HCEC 1CT (cell line): ENCODE results near the gene EBF3.

ENCODE experiments used
- DNase-seq: peaks from one replicate; pipeline ENCODE4 v3.0.0-alpha.2; 2017

EBF3 gene

GRCh38 chr10:129869596-129870473, 94.2 kb downstream of the EBF3 start:
- DNase-seq, result no peak

DNA sequence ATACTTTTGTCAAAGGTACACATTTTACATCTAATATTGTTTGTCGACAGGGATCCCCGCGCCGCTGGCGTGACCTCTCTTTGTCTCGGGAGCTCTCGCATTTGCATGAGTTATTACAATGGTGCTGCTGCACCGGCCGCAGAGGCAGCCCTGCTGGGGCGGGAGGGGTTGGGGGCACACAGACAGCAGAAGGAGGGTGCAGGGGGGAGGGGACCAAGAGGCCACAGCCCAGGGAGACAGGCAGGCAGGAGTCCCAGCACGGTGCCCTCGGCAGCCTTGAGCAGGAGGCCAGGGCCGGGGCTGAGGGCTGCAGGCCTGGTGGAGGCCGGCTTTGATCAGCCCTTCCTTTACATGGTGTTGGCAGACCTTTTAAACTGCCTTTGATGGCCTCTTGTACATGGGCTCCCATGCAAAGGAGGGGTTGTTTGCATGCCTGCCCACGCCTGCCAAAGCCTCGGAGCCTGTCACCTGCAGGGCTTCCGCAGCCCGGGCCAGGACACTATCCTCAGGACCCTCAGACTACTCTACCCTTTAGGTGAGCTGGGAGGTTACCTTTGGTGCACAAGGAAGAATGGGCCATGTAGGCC, 95.5 kb downstream of the EBF3 start:
- no peak for DNase-seq

- DNase-seq, result no peak
These were observed 96.4 kb downstream of the EBF3 start for GRCh38 chr10:129867631-129868179.

GRCh38 chr10:129866894-129867293, 97.2 kb downstream of the EBF3 start:
- DNase-seq, result no peak

DNA sequence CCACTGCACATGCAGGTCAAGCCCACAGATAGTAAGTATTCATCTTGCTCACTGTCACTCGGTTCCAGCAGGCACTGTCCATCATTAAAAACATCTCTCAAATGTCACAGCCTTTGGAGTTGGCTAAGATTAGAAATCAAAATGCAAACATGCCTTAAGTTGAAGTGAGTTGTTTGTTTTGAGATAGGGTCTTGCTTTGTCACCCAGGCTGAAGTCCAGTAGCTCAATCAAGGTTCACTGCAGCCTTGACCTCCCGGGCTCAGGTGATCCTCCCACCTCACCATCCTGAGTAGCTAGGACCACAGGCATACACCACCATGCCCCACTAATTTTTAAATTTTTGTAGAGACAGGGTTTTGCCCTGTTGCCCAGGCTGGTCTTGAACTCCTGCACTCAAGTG, 98.1 kb downstream of the EBF3 start:
- DNase-seq, result no peak

GRCh38 chr10:129865413-129865812, 98.7 kb downstream of the EBF3 start:
- DNase-seq, result no peak

- DNase-seq, result no peak
These were observed 99.4 kb downstream of the EBF3 start for GRCh38 chr10:129864601-129865126.

- no peak for DNase-seq
These were observed 100.0 kb downstream of the EBF3 start for GRCh38 chr10:129864082-129864481.

- no peak for DNase-seq
These were observed 100.8 kb downstream of the EBF3 start for GRCh38 chr10:129863201-129863663.

DNA sequence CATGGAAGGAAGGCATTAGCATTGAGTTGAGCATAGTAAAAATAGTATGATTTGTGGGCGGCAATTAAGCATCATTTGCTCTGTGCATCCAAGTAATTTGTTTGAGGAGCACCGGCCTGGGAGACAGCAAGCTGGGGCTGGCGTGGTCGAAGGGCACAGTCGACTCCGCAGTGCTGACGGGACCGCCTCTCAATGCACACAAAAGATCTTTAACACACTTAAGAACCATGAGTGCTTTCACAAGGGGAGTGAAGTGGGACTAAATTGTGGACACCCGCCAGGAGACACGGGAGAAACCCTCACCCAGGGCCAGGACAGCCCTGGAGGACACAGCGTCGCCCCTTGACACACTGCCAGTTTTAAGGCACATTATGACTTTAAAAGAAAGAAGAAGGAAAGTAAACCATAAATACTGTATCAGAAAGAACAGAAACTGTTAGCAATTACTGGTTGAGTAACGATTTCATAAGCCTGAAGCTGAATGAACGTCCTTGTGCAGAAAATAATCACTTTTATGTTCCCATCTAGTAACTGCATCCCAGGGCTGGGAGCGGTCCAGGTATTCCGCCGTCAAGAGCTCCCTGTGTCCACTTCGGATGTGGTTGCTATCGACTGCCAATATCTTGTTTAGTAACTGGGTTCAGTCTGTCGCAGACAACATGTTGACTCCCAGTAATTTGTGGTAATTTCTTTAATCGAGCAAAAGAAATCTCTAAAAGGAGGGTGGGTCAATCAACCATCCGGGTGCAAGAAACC, 102.1 kb downstream of the EBF3 start:
- DNase-seq, result no peak

- DNase-seq, result no peak
These were observed 103.7 kb downstream of the EBF3 start for GRCh38 chr10:129860396-129860795.

DNA sequence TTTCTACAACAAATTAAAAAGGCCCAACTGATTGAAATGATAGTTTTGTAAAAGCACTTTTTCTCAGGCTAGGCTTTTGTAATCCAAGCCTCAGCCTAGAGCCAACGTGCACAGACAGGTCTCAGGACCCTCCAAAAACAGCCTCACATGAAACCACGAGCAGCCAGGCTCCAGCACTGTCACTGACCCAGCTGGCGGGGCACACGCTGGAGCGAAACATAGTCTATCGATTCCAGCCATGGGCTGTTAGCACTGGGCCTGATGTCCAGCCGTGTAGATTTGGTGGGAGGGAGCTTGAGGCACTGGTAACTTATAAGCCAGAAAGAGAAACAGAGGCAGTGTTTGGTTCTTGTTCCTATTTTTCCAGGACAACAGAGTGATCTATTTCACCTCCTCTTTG, 104.5 kb downstream of the EBF3 start:
- DNase-seq, result no peak

DNA sequence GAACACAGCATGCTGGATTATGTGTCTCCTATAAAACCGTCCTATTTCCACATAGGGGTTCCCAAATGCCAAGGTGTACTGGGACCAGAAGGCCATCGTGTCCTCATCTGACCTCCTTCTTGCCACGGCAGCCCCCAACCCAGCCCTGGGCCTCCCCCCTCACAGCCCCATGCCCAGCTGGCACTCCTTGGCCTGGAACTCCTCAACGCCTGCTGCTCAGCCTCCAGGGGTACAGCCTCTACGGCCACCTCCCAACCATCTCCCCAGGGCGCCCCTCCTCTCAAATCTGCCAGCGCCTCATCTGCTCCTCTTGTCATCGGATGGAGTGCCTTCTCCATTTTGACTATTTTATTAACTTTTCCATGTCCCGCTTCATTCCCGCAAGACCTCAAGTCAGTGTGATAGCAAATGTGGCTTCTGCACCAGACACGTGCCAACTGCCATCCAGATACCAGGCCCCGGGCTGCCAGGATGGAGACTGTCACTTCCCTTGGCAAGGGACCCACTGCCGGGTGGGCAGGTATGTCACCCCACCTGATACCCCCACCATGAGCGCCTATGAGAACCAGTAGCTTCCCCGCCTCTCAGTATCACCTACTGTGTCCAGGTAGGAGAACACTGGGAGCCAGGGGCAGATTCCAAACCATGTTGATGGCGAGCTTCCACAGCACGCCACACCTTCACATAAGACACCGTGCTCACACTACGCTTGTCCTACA, 106.7 kb downstream of the EBF3 start:
- no peak for DNase-seq

DNA sequence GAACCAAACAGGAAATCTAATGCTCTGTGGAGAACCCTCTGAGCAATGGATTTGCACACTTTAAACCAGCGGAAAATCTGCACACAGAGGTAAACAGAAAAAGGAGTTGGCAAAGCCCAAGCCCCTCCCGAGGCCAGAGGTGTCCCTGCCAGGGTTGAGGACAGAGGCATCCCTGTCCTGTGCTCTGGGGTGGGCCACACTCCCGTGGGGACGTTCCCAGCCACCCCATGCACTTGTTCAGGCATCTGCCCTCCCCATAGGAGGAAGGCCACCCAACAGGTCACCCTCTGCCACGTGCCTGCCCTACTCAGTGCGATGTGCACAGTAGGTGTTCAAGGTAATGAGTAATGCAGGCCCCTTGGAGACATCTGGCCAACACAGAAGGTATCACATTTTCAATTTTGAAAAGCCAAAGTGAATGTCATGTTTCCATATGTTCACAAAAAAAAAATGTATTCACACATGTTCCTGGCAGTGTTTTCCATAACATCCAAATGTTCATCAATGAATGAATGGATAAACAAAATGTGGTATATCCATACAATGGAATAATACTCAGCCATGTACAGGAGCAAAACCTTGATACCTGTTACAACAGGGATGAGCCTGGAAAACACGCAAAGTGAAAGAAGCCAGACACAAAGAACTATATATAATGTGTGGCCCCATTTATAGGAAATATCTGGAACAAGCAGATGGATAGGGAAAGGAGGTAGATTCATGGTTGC, 108.1 kb downstream of the EBF3 start:
- no peak for DNase-seq

- DNase-seq, result no peak
These were observed 109.0 kb downstream of the EBF3 start for GRCh38 chr10:129854796-129855705.

DNA sequence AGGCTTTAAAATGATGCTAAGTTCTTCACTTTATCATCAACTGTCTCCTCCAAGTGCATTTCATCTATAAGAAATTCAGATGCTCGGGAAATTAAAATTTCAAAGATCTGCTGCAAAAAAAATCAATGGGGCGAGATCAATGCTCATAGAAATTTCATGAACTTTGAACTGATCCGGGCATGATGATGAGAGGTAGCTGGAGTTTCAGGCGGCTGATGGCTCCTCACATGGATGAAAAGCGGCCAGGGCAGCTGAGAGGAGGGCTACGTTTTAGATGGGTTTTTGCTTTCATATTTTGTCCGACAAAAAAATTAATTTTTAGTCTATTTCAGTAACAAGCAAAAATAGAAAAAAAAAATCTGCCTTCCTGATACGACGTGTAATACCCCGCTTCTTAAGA, 109.9 kb downstream of the EBF3 start:
- no peak for DNase-seq

DNA sequence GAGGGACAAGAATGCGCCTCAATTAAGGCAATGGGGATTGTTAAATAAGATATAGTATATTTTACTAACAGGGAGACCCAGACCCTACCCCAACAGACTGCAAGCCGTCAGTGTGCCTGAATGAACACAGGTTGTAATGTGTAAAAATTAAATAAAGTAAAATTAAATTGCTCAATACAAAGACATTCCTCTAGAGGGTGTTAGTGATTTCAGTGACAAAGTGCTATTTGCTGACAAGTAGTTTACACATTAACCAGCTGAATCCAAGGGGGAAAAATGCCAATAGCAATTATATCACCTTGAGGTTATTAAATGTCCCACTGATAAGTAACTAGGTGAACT, 110.5 kb downstream of the EBF3 start:
- no peak for DNase-seq

DNA sequence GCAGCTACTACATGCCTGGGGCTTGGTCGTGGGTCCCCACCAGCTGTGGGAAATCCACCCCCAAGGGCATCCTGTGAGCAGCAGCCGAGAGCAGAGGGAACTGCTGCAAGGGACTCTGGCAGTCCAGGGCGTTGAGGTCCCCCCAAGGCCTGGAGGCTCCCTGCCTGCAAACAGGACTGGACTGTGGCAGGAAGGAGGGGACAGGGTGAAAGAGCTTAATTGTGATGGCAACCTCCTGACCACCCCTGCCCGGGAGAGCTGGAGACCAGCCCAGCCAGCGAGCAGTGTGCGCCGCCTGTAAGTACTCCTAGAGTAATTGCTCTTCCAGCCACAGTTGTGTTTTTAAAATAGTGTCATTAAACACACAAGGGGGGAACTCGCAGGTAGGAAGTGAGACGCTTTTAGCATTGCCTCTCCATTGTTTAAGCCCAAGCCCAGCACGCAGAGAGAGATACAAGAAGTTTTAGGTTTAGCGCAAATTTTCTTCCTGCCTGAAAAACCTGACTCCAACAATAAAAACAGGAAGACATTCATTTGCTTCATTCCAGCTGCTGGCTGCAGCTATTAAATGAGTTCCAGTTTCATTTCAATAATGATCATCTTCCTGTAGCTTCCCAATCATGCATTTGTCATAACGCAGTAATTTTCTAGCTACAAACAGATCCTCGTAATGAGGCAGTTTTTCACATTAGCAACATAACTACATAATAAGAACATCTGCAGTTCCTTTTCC, 111.1 kb downstream of the EBF3 start:
- DNase-seq, result no peak

GRCh38 chr10:129851941-129852640, 112.0 kb downstream of the EBF3 start:
- DNase-seq, result no peak
